ENCODE measurements around the gene CCL5. TPM values are rescaled to one million over a fixed set of nuclear protein-coding genes. Genes with fewer than 3 reads are reported as not detected.

Gene CCL5
- total RNA-seq, 1 experiment from 2014 or later: 0.34 TPM

- TF ChIP-seq ELF1 (IDR thresholded peaks at IDR 0.05; ENCODE audit: borderline replicate concordance, low read depth) (no peak), CBX3 (IDR thresholded peaks at IDR 0.05; ENCODE audit: low read depth) (no peak), EZH2phosphoT487 (IDR thresholded peaks at IDR 0.05; ENCODE audit: borderline replicate concordance) (no peak)
Measured at GRCh38 chr17:35875800-35876139, 4.4 kb downstream of the CCL5 start (continued).

GRCh38 chr17:35875072-35875799 lies 4.9 kb downstream of the CCL5 start:
- Histone ChIP-seq H3K4me2 (ENCODE audit: low read length) (no peak overlapping the region), H3K4me3 (replicated peaks in 1 of 2; ENCODE audit: low read depth in 1 of 2, low read length in 2 of 2) (no peak overlapping the region), H3K36me3 (ENCODE audit: control insufficient read depth in 1 of 2, insufficient read depth in 2 of 2, low read length in 2 of 2) (no peaks in the 10 kb centered on the region), H3K9ac (ENCODE audit: low read length) (no peak overlapping the region), H3K9me2 (ENCODE audit: insufficient read depth) (no peaks in the 10 kb centered on the region), H3K27me3 (ENCODE audit: insufficient read depth, low read length) (no peaks in the 10 kb centered on the region), H3K9me3 (ENCODE audit: control insufficient read depth in 1 of 2, insufficient read depth in 1 of 2, low read depth in 1 of 2, low read length in 2 of 2) (no peaks in the 10 kb centered on the region), H3K27ac (ENCODE audit: low read depth, low read length) (no peak overlapping the region), H3K79me2 (ENCODE audit: insufficient read depth, low read length) (no peaks in the 10 kb centered on the region), H2AFZ (ENCODE audit: low read depth, low read length, poor library complexity, severe bottlenecking) (no peak overlapping the region), H3K4me1 (ENCODE audit: control insufficient read depth in 1 of 2, insufficient read depth in 2 of 2, low read length in 2 of 2) (no peaks in the 10 kb centered on the region), H4K20me1 (ENCODE audit: insufficient read depth) (no peaks in the 10 kb centered on the region)
- ChIA-PET POLR2A (no interaction called here), RAD21 (ENCODE audit: low non-redundant PET in 1 of 2, low total read pairs in 2 of 2, uncharacterized antibody in 2 of 2, unreplicated experiment in 2 of 2) (no interaction called here), CTCF (no interaction called here)
- no TSS peak for BruUV-seq (replicated peaks)
- TF ChIP-seq, protein P1, sequence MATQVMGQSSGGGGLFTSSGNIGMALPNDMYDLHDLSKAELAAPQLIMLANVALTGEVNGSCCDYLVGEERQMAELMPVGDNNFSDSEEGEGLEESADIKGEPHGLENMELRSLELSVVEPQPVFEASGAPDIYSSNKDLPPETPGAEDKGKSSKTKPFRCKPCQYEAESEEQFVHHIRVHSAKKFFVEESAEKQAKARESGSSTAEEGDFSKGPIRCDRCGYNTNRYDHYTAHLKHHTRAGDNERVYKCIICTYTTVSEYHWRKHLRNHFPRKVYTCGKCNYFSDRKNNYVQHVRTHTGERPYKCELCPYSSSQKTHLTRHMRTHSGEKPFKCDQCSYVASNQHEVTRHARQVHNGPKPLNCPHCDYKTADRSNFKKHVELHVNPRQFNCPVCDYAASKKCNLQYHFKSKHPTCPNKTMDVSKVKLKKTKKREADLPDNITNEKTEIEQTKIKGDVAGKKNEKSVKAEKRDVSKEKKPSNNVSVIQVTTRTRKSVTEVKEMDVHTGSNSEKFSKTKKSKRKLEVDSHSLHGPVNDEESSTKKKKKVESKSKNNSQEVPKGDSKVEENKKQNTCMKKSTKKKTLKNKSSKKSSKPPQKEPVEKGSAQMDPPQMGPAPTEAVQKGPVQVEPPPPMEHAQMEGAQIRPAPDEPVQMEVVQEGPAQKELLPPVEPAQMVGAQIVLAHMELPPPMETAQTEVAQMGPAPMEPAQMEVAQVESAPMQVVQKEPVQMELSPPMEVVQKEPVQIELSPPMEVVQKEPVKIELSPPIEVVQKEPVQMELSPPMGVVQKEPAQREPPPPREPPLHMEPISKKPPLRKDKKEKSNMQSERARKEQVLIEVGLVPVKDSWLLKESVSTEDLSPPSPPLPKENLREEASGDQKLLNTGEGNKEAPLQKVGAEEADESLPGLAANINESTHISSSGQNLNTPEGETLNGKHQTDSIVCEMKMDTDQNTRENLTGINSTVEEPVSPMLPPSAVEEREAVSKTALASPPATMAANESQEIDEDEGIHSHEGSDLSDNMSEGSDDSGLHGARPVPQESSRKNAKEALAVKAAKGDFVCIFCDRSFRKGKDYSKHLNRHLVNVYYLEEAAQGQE (IDR thresholded peaks at IDR 0.05; ENCODE audit: low read depth): no peak
- TF ChIP-seq ZBTB33 (IDR thresholded peaks at IDR 0.05; ENCODE audit: extremely low read depth, insufficient replicate concordance, low read length): no peak
- no peak for TF ChIP-seq ATF3 (IDR thresholded peaks at IDR 0.05)
- no peak for TF ChIP-seq SP1 (IDR thresholded peaks at IDR 0.05; ENCODE audit: low read depth)
- no peak for TF ChIP-seq CBX3 (IDR thresholded peaks at IDR 0.05; ENCODE audit: low read depth)
- TF ChIP-seq ELF1 (IDR thresholded peaks at IDR 0.05; ENCODE audit: borderline replicate concordance, low read depth): no peak
- no peak for TF ChIP-seq JUND (IDR thresholded peaks at IDR 0.05)
- no peak for TF ChIP-seq EZH2phosphoT487 (IDR thresholded peaks at IDR 0.05; ENCODE audit: borderline replicate concordance)
- TF ChIP-seq FOSL1 (IDR thresholded peaks at IDR 0.05; ENCODE audit: low read depth): no peak
- no peak for TF ChIP-seq ZFX (IDR thresholded peaks at IDR 0.05)
- no peak for TF ChIP-seq TCF7L2 (IDR thresholded peaks at IDR 0.05; ENCODE audit: borderline replicate concordance, extremely low read depth, insufficient read depth, insufficient read length)
- TF ChIP-seq, protein P2, sequence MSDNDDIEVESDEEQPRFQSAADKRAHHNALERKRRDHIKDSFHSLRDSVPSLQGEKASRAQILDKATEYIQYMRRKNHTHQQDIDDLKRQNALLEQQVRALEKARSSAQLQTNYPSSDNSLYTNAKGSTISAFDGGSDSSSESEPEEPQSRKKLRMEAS (IDR thresholded peaks at IDR 0.05): no peak
- no peak for TF ChIP-seq CEBPB (IDR thresholded peaks at IDR 0.05; ENCODE audit: low read depth)
- no peak for TF ChIP-seq SRF (IDR thresholded peaks at IDR 0.05; ENCODE audit: low read depth)
- TF ChIP-seq SIN3A (IDR thresholded peaks at IDR 0.05; ENCODE audit: low read depth): no peak
- no peak for TF ChIP-seq RAD21 (IDR thresholded peaks at IDR 0.05; ENCODE audit: low read depth)
- no peak for TF ChIP-seq ZNF274 (IDR thresholded peaks at IDR 0.05; ENCODE audit: low read depth, low read length)
- intact Hi-C loops (cut with micrococcal nuclease): no loop called here
- ATAC-seq: no peak
- no peak for DNase-seq (ENCODE audit: low read depth, low spot score)

All from HCT116 (cell line).